GDM1 (cell line): Measurements from ENCODE around the gene PIM1.
"Not testable (repeated sequence)": the region's sequence is repeated elsewhere in the genome, so short reads cannot be mapped to it uniquely, and the experiment has no call there.

ENCODE experiments used
- DNase-seq: peaks from one replicate; lab custom pipeline; 2025; lab: John Stamatoyannopoulos, UW

The PIM1 gene

GRCh38 chr6:37171201-37171969 is 1.4 kb downstream of the PIM1 start:
- DNase-seq: no peak

GRCh38 chr6:37171970-37172812 is 2.2 kb downstream of the PIM1 start:
- DNase-seq: peak; percentile 59

GRCh38 chr6:37172912-37173492 is 3.0 kb downstream of the PIM1 start:
- no peak for DNase-seq

GRCh38 chr6:37173493-37174195 is 3.7 kb downstream of the PIM1 start:
- DNase-seq: no peak

DNA sequence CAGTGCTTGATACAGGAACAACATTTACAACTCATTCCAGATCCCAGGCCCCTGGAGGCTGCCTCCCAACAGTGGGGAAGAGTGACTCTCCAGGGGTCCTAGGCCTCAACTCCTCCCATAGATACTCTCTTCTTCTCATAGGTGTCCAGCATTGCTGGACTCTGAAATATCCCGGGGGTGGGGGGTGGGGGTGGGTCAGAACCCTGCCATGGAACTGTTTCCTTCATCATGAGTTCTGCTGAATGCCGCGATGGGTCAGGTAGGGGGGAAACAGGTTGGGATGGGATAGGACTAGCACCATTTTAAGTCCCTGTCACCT is 4.2 kb downstream of the PIM1 start:
- no peak for DNase-seq

GRCh38 chr6:37174515-37175331 is 4.8 kb downstream of the PIM1 start:
- DNase-seq: no peak

- no peak for DNase-seq
These were observed 5.6 kb downstream of the PIM1 start for GRCh38 chr6:37175332-37176267.

GRCh38 chr6:37176268-37177076 is 6.5 kb downstream of the PIM1 start:
- DNase-seq: no peak

- peak; percentile 85 for DNase-seq
These were observed 7.4 kb downstream of the PIM1 start for GRCh38 chr6:37177077-37177934.

- DNase-seq: no peak
These were observed 8.1 kb downstream of the PIM1 start for GRCh38 chr6:37177935-37178517.

DNA sequence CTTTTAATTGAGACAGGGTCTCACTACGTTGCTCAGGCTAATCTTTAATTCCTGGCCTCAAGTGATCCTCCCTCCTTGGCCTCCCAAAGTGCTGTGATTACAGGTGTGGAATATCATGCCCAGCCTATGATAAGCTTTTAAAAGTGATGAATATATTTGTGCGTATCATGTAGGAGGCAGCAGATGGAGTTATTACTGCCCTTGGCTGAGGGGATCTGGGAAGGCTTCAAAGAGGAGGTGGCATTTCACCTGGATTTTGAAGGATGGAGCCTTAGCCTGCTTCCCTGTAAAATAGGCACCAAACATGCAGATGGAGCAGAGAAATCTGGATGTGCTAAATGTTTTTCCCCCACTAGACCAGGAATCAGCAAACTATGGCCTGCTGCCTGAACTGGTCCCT is 10.1 kb downstream of the PIM1 start:
- DNase-seq: no peak

- DNase-seq: not testable (repeated sequence)
These were observed 10.7 kb downstream of the PIM1 start for GRCh38 chr6:37180610-37181009.

GRCh38 chr6:37182736-37183590 is 13.0 kb downstream of the PIM1 start:
- DNase-seq: peak; percentile 94

GRCh38 chr6:37185949-37186720 is 16.2 kb downstream of the PIM1 start:
- DNase-seq: peak; percentile 63

DNA sequence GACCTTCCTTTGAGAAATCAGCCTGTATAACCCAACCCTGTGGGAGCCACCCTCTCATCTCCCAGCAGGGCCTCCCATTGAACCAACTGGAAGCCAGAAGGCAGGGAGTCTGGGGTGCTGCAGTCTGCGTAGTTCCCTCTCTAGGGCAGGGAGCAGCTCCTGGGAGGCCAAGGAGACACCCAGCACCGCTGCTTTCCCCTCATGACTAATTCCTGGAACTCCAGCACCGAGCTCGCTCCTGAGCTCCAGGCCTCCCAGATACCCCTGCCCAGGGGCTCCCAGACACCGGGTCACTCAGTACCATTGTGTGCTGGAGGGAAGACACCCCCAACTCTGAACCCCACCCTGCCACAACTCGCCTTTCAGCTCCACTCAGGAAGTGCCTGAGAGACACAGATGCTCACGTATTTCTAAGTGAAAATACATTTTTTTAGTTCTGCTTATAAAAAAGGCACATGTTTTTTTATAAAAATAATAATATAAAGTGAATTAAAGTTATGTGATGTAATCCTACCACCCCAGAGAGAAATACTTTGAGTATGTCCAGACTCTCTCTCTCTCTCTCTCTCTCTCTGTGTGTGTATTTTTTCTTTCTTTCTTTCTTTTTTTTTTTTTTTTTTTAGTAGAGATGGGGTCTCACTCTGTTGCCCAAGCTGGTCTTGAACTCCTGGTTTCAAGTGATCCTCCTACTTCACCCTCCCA is 17.5 kb downstream of the PIM1 start:
- no peak for DNase-seq
